H1 (cell line): ENCODE results near the gene SDC4. TPM values are rescaled to one million over a fixed set of nuclear protein-coding genes. Genes with fewer than 3 reads are reported as not detected.

Experiments used
- polyA plus RNA-seq, 7 experiments: library from polyadenylated mRNA; depleted of rRNA in 3 of 7; stranded (reverse) in 5 of 7; unstranded in 2 of 7; fragments of >200 nt in 5 of 7; fragments of 200-250 nt in 2 of 7; gene quantifications; 1 replicate in 5 of 7; 2 replicates in 1 of 7; 4 replicates in 1 of 7; pipeline versions ENCODE4 v1.2.1 to v1.2.3, GENCODE V29; 2011 to 2013; ENCODE audit warnings: missing spikeins in 2 of 7, mixed read lengths in 2 of 7
- total RNA-seq: library from RNA; stranded (reverse); fragmentation: NEBNext Ultra II Directional; extraction: Animal tissue kit (Norgen Biotek cat#: 25700); gene quantifications from 2 replicates; pipeline ENCODE4 v1.2.1, GENCODE V29; 2021
- TF ChIP-seq, protein P1 (sequence below): IDR thresholded peaks from 2 replicates; pipeline ENCODE4 v1.6.1; 2011; ENCODE audit warnings: low read depth, mild to moderate bottlenecking, low read length; ENCODE audit not compliant: insufficient read depth
- TF ChIP-seq, protein P2 (sequence below): IDR thresholded peaks from 2 replicates; pipeline ENCODE4 v1.6.1; 2012; ENCODE audit warnings: inconsistent platforms

The SDC4 gene
- total and polyA plus RNA-seq, 2 of the 8 experiments (the other 6 are each of a cell fraction or from before 2014, with no cell fraction given), result 34.6 to 60.2 TPM

DNA sequence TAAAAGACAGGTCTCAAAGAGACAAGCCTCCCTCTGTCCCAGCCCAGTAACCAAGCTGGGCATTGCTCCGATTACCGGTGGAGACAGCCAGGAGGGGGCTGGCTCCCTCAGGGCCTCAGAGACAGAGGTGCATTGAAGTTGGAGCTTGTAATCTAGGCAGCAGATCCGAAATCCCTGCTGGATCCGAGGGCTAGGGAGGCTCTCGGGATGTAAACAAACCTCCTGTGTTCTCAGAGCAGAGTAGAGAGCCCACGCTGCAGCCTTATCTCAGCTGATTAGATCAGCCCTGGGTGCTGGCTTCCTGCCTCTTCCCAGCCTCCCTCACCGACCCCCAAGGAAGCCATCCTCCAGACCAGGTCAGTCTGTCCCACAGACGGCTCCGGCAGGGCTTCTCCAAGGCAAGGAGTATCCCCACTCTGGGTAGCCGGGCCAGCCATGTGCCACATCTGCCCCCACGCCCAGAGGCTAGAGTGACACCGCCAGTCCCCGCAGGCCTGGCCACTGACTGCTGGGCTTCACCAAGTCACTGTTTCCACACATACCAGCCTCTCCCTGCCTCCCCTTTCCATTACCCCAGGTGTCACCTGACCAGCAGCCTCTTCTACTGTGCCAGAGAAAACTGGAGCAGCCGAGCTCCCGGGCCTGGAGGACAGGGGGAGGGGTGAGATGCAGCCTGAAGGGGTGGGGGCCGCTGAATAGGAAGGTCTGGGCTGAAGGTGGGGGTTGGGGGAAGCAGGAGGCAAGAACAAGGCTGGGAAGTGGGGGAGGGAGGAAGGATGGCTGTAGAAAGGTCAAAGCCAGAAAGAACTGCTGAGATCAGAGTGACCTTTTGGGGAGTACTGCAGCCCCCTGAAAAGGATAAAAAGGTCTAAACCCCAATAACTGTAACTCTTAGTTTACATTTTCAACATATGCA lies 6.0 kb downstream of the SDC4 start (continued):
- TF ChIP-seq, protein P1, sequence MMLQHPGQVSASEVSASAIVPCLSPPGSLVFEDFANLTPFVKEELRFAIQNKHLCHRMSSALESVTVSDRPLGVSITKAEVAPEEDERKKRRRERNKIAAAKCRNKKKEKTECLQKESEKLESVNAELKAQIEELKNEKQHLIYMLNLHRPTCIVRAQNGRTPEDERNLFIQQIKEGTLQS, result no peak
- TF ChIP-seq, protein P2, sequence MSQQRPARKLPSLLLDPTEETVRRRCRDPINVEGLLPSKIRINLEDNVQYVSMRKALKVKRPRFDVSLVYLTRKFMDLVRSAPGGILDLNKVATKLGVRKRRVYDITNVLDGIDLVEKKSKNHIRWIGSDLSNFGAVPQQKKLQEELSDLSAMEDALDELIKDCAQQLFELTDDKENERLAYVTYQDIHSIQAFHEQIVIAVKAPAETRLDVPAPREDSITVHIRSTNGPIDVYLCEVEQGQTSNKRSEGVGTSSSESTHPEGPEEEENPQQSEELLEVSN, result no peak
